Measurements from ENCODE around the gene GATA3.

GRCh38 chr10:8104721-8105120, 50.2 kb downstream of the GATA3 start:
- TF ChIP-seq CTCF (IDR thresholded peaks at IDR 0.05) (no peak), POLR2AphosphoS5 (IDR thresholded peaks at IDR 0.05; ENCODE audit: low read depth, low read length) (no peak), TCF7L2 (IDR thresholded peaks at IDR 0.05; ENCODE audit: low read depth, low read length) (no peak)
